CD4-positive, alpha-beta T cell (primary cell): ENCODE data around the gene NOP56. TPM values are rescaled to one million over a fixed set of nuclear protein-coding genes. Genes with fewer than 3 reads are reported as not detected.

Experiments used
- ATAC-seq: fragments of 200-7000 bp; cut with Tn5 transposase; one replicate; pipeline ENCODE4 v1.10.0; 2022; ENCODE audit warnings: mild to moderate bottlenecking; ENCODE audit not compliant: poor library complexity
- CTCF ChIA-PET: fragments of 350-600 bp; sonication (Branson Sonifier 250); formaldehyde crosslinking; loops from one replicate; lab custom pipeline; 2021; ENCODE audit warnings: antibody characterized with exemption, inconsistent platforms; lab: Charles Lee
- POLR2A ChIA-PET: fragments of 350-600 bp; sonication (Branson Sonifier 250); formaldehyde crosslinking; loops from one replicate; lab custom pipeline; 2021; ENCODE audit warnings: antibody characterized with exemption, inconsistent platforms; lab: Charles Lee
- DNase-seq, 14 experiments: peaks; one replicate each; pipeline ENCODE4 v3.0.0-alpha.2; 2013 to 2020; ENCODE audit warnings: mixed read lengths in 2 of 14
- H3K27ac ChIP-seq, 2 donors: one replicate each; pipeline versions ENCODE4 v1.5.1 to v1.7.0; 2013; ENCODE audit warnings: low read length in 2 of 2, low read depth in 1 of 2, mild to moderate bottlenecking in 1 of 2
- H3K27me3 ChIP-seq, 2 experiments: 1 replicate in 1 of 2; 2 replicates in 1 of 2; pipeline versions ENCODE4 v1.6.1 to v1.7.0; 2013; ENCODE audit warnings: low read length in 2 of 2, control low read depth in 1 of 2, mild to moderate bottlenecking in 1 of 2, moderate library complexity in 1 of 2; ENCODE audit not compliant: insufficient read depth in 2 of 2, control insufficient read depth in 1 of 2
- H3K36me3 ChIP-seq: one replicate; pipeline ENCODE4 v1.6.1; 2013; ENCODE audit warnings: low read length, control low read depth; ENCODE audit not compliant: insufficient read depth
- H3K4me1 ChIP-seq: one replicate; pipeline ENCODE4 v1.6.1; 2013; ENCODE audit warnings: low read length, control low read depth; ENCODE audit not compliant: insufficient read depth
- H3K4me3 ChIP-seq: one replicate; pipeline ENCODE4 v1.5.1; 2013; ENCODE audit warnings: mild to moderate bottlenecking, low read length, moderate library complexity
- H3K9me3 ChIP-seq, 2 experiments: 1 replicate in 1 of 2; 2 replicates in 1 of 2; pipeline versions ENCODE4 v1.6.1 to v1.7.0; 2013; ENCODE audit warnings: low read length in 2 of 2, mild to moderate bottlenecking in 2 of 2, control low read depth in 1 of 2, moderate library complexity in 1 of 2; ENCODE audit not compliant: control insufficient read depth in 1 of 2, insufficient read depth in 1 of 2
- H3K27ac Mint-ChIP-seq: one replicate; pipeline ENCODE4 v1.8.0; 2020; ENCODE audit warnings: mixed read lengths
- H3K27me3 Mint-ChIP-seq: one replicate; pipeline ENCODE4 v1.8.0; 2021; ENCODE audit warnings: mixed read lengths
- H3K36me3 Mint-ChIP-seq: one replicate; pipeline ENCODE4 v1.8.0; 2021; ENCODE audit warnings: low read depth, mixed read lengths
- H3K4me1 Mint-ChIP-seq: one replicate; pipeline ENCODE4 v1.8.0; 2021; ENCODE audit warnings: low read depth, mixed read lengths
- H3K4me3 Mint-ChIP-seq: one replicate; pipeline ENCODE4 v1.8.0; 2020; ENCODE audit warnings: mild to moderate bottlenecking, mixed read lengths
- H3K9me3 Mint-ChIP-seq: one replicate; pipeline ENCODE4 v1.8.0; 2020; ENCODE audit warnings: mixed read lengths
- intact Hi-C, 2 experiments: fragments of 100-400 bp; cut with DNase I in 1 of 2; cut with micrococcal nuclease in 1 of 2; formaldehyde crosslinking; loops; one replicate each; pipeline versions ENCODE4 v1.15.1 to v1.9.0; 2023 to 2025; cut with DNase I, micrococcal nuclease
- microRNA-seq: library from miRNA; unstranded; fragments of <30 nt; microRNA quantifications from one replicate; pipeline ENCODE4 v1.2.0, GENCODE V29; 2021; ENCODE audit warnings: borderline microRNAs expressed, borderline replicate concordance
- total RNA-seq, 174 experiments: library from RNA in 2 of 174; stranded (reverse) in 2 of 174; gene quantifications; one replicate each; pipeline ENCODE4 v1.2.3 and lab custom pipeline; 2021 to 2026
- TF ChIP-seq, protein P1 (sequence below): fragments of 200-600 bp; IDR thresholded peaks from one replicate; pipeline ENCODE4 v1.8.0; 2022; ENCODE audit warnings: antibody characterized with exemption, mild to moderate bottlenecking

NOP56 gene
- total RNA-seq, 2 experiments from 2014 or later, result 261 to 262 TPM

DNA sequence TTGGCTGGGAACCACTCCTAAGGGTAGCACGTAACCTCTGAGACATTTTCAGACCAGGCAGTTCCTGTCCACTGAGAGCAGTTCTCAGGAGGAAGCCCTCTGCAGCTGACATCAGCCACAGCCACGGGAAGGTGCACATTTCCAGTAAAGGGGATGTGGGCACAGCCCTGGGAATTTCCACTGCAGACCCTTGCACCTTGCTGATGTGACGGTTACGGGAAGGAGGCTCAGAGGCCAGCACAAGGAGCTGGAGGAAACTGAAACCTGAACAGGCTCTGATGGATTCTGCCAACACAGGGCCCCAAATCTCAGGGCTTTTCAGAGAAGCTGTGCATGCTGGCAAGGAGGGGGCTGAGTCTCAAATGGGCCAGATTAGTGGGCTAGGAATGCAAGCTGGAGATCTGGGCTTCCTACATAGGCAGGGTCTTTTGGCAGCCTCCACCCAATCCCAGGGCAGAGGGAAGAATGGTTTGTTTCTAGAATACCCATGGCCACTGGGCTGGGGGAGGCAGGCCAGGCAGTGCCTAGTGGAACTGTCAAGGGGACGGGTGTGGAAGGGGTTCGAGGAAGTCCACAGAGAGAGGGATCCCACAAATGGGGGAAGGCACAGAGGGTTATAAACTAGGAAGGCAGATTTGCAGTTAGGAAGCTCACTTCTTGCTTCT, 54.4 kb downstream of the NOP56 start:
- H3K4me1 Mint-ChIP-seq, result no peaks in the 10 kb centered on the region
- intact Hi-C loops, result no loop called here
- TF ChIP-seq, protein P1, sequence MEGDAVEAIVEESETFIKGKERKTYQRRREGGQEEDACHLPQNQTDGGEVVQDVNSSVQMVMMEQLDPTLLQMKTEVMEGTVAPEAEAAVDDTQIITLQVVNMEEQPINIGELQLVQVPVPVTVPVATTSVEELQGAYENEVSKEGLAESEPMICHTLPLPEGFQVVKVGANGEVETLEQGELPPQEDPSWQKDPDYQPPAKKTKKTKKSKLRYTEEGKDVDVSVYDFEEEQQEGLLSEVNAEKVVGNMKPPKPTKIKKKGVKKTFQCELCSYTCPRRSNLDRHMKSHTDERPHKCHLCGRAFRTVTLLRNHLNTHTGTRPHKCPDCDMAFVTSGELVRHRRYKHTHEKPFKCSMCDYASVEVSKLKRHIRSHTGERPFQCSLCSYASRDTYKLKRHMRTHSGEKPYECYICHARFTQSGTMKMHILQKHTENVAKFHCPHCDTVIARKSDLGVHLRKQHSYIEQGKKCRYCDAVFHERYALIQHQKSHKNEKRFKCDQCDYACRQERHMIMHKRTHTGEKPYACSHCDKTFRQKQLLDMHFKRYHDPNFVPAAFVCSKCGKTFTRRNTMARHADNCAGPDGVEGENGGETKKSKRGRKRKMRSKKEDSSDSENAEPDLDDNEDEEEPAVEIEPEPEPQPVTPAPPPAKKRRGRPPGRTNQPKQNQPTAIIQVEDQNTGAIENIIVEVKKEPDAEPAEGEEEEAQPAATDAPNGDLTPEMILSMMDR, result no peak
- CTCF ChIA-PET, result no interaction called here
- H3K4me3 Mint-ChIP-seq, result no peak overlapping the region
- no peaks in the 10 kb centered on the region for H3K36me3 Mint-ChIP-seq
- H3K27me3 Mint-ChIP-seq, result peaks cover 11% of the 10 kb centered on the region
- ATAC-seq (no peak), DNase-seq (no peak)
- Histone ChIP-seq H3K27ac (no peak overlapping the region), H3K9me3 (no peaks in the 10 kb centered on the region), H3K4me1 (no peaks in the 10 kb centered on the region), H3K4me3 (no peak overlapping the region), H3K36me3 (no peaks in the 10 kb centered on the region), H3K27me3 (peaks cover 3 to 9% of the 10 kb centered on the region in 2 experiments)
- H3K9me3 Mint-ChIP-seq, result no peaks in the 10 kb centered on the region
- no peak overlapping the region for H3K27ac Mint-ChIP-seq
- POLR2A ChIA-PET, result no interaction called here

DNA sequence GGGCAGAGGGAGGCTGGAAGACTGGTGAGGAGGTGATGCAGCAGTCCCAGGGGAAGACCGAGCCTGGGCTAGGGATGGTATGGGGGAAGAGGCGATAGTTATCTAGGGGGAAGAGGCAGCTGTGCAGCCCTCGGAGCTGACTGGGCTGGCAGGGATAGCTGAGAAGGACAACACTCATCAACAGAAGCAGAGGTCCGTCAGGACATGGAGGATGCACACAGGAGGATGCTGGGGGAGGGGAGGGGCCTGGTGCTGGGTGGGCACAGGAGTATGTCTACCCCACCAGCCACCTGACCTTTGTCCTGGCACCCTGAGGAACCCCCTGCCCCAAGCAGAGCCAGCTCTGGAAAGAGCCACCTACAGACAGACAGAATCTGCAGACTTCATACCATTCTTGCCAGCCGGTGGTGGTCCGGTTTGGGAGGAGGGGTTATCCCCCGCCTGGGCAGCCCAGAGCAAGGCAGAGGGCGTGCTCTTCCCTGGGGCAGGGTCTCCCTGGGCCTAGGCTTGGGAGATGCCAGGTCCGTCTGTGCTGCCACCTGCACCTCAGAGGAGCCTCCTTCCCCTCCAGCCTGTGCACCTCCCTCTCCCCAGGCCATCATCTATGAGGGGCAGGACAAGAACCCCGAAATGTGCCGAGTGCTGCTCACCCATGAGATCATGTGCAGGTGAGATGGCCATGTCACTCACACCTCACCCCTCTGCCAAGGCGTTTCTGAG, 55.1 kb downstream of the NOP56 start:
- Histone ChIP-seq H3K4me3 (no peak overlapping the region), H3K27ac (no peak overlapping the region), H3K9me3 (no peaks in the 10 kb centered on the region), H3K27me3 (peaks cover 3 to 9% of the 10 kb centered on the region in 2 experiments), H3K36me3 (no peaks in the 10 kb centered on the region), H3K4me1 (no peaks in the 10 kb centered on the region)
- no peak for DNase-seq
- Mint-ChIP-seq H3K4me3 (no peak overlapping the region), H3K4me1 (no peaks in the 10 kb centered on the region), H3K27me3 (peaks cover 11% of the 10 kb centered on the region), H3K9me3 (no peaks in the 10 kb centered on the region), H3K27ac (no peak overlapping the region), H3K36me3 (no peaks in the 10 kb centered on the region)
- TF ChIP-seq, protein P1, result no peak
- intact Hi-C loops, result no loop called here
- ChIA-PET CTCF (no interaction called here), POLR2A (no interaction called here)
- ATAC-seq, result no peak

Small RNA genes within 50 kb of the gene (microRNA-seq; reads per million reads assigned to microRNA genes)
- gene MIR1292, result 9.8 reads per million, percentile 37 among the genes with 10 or more reads in this experiment

Other genes starting within 250 kb of the NOP56 start
- 100 to 1,000 TPM; 146 to 147 TPM for gene SNRPB, start 181.8 kb upstream of the NOP56 start, total RNA-seq
- gene ZNF343, start 143.7 kb upstream of the NOP56 start, total RNA-seq, result 1 to 10 TPM; 5.0 to 5.1 TPM
- gene TMC2, start 116.1 kb upstream of the NOP56 start, total RNA-seq, result not detected
- 100 to 1,000 TPM; 171 to 181 TPM for gene IDH3B, start 11.6 kb downstream of the NOP56 start, total RNA-seq
- gene EBF4, start 40.1 kb downstream of the NOP56 start, total RNA-seq, result 1 to 10 TPM; 4.2 to 5.1 TPM
- not detected for gene CPXM1, start 148.0 kb downstream of the NOP56 start, total RNA-seq
- gene C20orf141, start 162.4 kb downstream of the NOP56 start, total RNA-seq, result not detected
- gene TMEM239, start 163.7 kb downstream of the NOP56 start, total RNA-seq, result not detected
- 10 to 100 TPM; 69.2 to 69.7 TPM for gene PCED1A, start 188.0 kb downstream of the NOP56 start, total RNA-seq
- 10 to 100 TPM; 38.2 to 40.6 TPM for gene VPS16, start 188.1 kb downstream of the NOP56 start, total RNA-seq
- 10 to 100 TPM; 65.4 to 69.5 TPM for gene PTPRA, start 220.8 kb downstream of the NOP56 start, total RNA-seq